Spleen (tissue), 11 donors: Measurements from ENCODE around the gene SLC44A4. TPM values are rescaled to one million over a fixed set of nuclear protein-coding genes. Genes with fewer than 3 reads are reported as not detected.
"Not testable (repeated sequence)": the region's sequence is repeated elsewhere in the genome, so short reads cannot be mapped to it uniquely, and the experiment has no call there.

Experiments
- DNase-seq: peaks from one replicate; pipeline ENCODE4 v3.0.0-alpha.2; 2020
- H3K27ac ChIP-seq, 8 donors: fragments of 200-600 bp; sonication (generic) in 7 of 8; 1 replicate in 4 of 8; 2 replicates in 4 of 8; pipeline versions ENCODE4 v1.5.0 to v1.8.0; 2016 to 2021; ENCODE audit warnings: inconsistent platforms in 4 of 8, mild to moderate bottlenecking in 4 of 8, moderate library complexity in 1 of 8
- H3K27me3 ChIP-seq, 7 donors: fragments of 200-600 bp; sonication (generic) in 6 of 7; replicated peaks in 1 of 7; 1 replicate in 4 of 7; 2 replicates in 3 of 7; pipeline versions ENCODE4 v1.5.0 to v1.8.0; 2016 to 2021; ENCODE audit warnings: inconsistent platforms in 3 of 7, mild to moderate bottlenecking in 1 of 7
- H3K36me3 ChIP-seq, 6 donors: fragments of 200-600 bp; sonication (generic) in 5 of 6; 1 replicate in 4 of 6; 2 replicates in 2 of 6; pipeline versions ENCODE4 v1.5.0 to v1.8.0; 2016 to 2021; ENCODE audit warnings: inconsistent platforms in 2 of 6
- H3K4me1 ChIP-seq, 6 donors: fragments of 200-600 bp; sonication (generic) in 5 of 6; 1 replicate in 3 of 6; 2 replicates in 3 of 6; pipeline versions ENCODE4 v1.5.0 to v1.8.0; 2016 to 2021; ENCODE audit warnings: inconsistent platforms in 3 of 6
- H3K4me3 ChIP-seq, 8 donors: fragments of 200-600 bp; sonication (generic) in 7 of 8; 1 replicate in 4 of 8; 2 replicates in 4 of 8; pipeline versions ENCODE4 v1.5.0 to v1.8.0; 2016 to 2021; ENCODE audit warnings: inconsistent platforms in 4 of 8, mild to moderate bottlenecking in 4 of 8, moderate library complexity in 2 of 8
- H3K9me3 ChIP-seq, 8 donors: fragments of 200-600 bp; sonication (generic) in 7 of 8; 1 replicate in 4 of 8; 2 replicates in 4 of 8; pipeline versions ENCODE4 v1.5.0 to v1.8.0; 2016 to 2021; ENCODE audit warnings: inconsistent platforms in 4 of 8
- CTCF ChIP-seq, 11 experiments: fragments of 200-600 bp in 7 of 11; fragments of 450-650 bp in 4 of 11; sonication (generic) in 4 of 11; IDR thresholded peaks in 8 of 11; conservative IDR thresholded peaks in 3 of 11; 1 replicate in 7 of 11; 2 replicates in 4 of 11; pipeline versions ENCODE4 v1.4.0 to v1.8.0; 2016 to 2021; ENCODE audit warnings: antibody characterized with exemption in 11 of 11, inconsistent platforms in 4 of 11, mild to moderate bottlenecking in 1 of 11
- POLR2A ChIP-seq, 3 donors: fragments of 450-650 bp; IDR thresholded peaks; one replicate each; pipeline ENCODE4 v1.5.1; 2017; ENCODE audit warnings: antibody characterized with exemption in 3 of 3, mild to moderate bottlenecking in 1 of 3
- POLR2AphosphoS5 ChIP-seq, 3 donors: sonication (generic); formaldehyde crosslinking; IDR thresholded peaks; one replicate each; pipeline ENCODE4 v1.5.1; 2017; ENCODE audit warnings: antibody characterized with exemption in 3 of 3
- WGBS, 5 donors: extraction: QIAGEN DNeasy Blood & Tissue Kit in 3 of 5; methylation state at CpG; one replicate each; pipeline versions ENCODE4 v1.1.5 to v1.1.7; 2013 to 2018; 5-methylcytosine and 5-hydroxymethylcytosine counted together
- intact Hi-C: fragments of 100-400 bp; cut with DNase I; formaldehyde crosslinking; loops from one replicate; pipeline ENCODE4 v1.15.0; 2023; ENCODE audit warnings: low total_unique reads
- polyA plus RNA-seq, 3 donors: library from polyadenylated mRNA; stranded (reverse); fragments of 200-250 nt; gene quantifications; one replicate each; pipeline ENCODE4 v1.2.1, GENCODE V29; 2013
- total RNA-seq, 7 donors: library from RNA; depleted of rRNA in 3 of 7; stranded (reverse); fragments of >200 nt in 3 of 7; fragmentation: NEBNext Ultra II Directional in 4 of 7; extraction: Animal tissue kit (Norgen Biotek cat#: 25700) in 4 of 7; gene quantifications; one replicate each; pipeline versions ENCODE4 v1.1.0 to v1.2.1, GENCODE V29; 2016 to 2021
- donor health status: healthy with polysubstance abuse.
- donor health status: DM: no; HTN: no; CAD: no; lungs with moderate emphysema.
- donor health status: DM: no; HTN: no; CAD: no.
- donor health status: Bipolar disorder and iron deficiency.
- donor health status: healthy.
- donor health status: DM: no; HTN: no; CAD: no.
- donor health status: DM: yes; HTN: yes; CAD: no.

The SLC44A4 gene
- total and polyA plus RNA-seq, 10 donors: 0.20 to 5.9 (median 2.6) TPM

GRCh38 chr6:31817133-31817928, 61.5 kb downstream of the SLC44A4 start:
- Histone ChIP-seq H3K4me3 (peak overlapping the region; percentile 29 to 76 (median 48)), H3K27ac (peak overlapping the region; percentile 78 to 95 (median 87)), H3K4me1 (peaks cover 34 to 71% (median 59%) of the 10 kb centered on the region in 6 donors)
- H3K9me3 ChIP-seq, intact Hi-C loops, H3K27me3 ChIP-seq, H3K36me3 ChIP-seq: not testable (repeated sequence)
- 8 to 25% (median 13%) methylated on average over 10 to 15 of the region's 37 CpGs for WGBS, 5 donors
- TF ChIP-seq POLR2AphosphoS5 (IDR thresholded peaks at IDR 0.05): peak in 2 of 3 donors; percentile 21 to 62
- TF ChIP-seq CTCF (IDR thresholded peaks at IDR 0.05 in 8 of 11, conservative IDR thresholded peaks at IDR 0.05 in 3 of 11): peak in 2 of 11 experiments; percentile 27 to 38
- DNase-seq: peak; percentile 85

GRCh38 chr6:31815025-31815838, 63.6 kb downstream of the SLC44A4 start, which contains the start of the genes HSPA1A and HSPA1L:
TSS of gene HSPA1A (plus strand) at chr6:31815543. CDS start at chr6:31815757, 214 bp downstream.
TSS of gene HSPA1L (minus strand) at chr6:31815283. CDS start at chr6:31811972, 3,311 bp downstream.
- DNase-seq: peak; percentile 94
- WGBS, 5 donors: 0 to 3% (median 1%) methylated on average over 40 to 56 of the region's 56 CpGs
- Histone ChIP-seq H3K4me3 (peak within 1 kb of the TSS; percentile 43 to 87 (median 63)), H3K27ac (peak within 1 kb of the TSS; percentile 94 to 98 (median 96)), H3K9me3 (no peaks in the 10 kb centered on the region), H3K36me3 (peaks cover 0 to 18% (median 2%) of the 10 kb centered on the region in 6 donors), H3K27me3 (no peaks in the 10 kb centered on the region), H3K4me1 (peaks cover 25 to 60% (median 46%) of the 10 kb centered on the region in 6 donors)
- TF ChIP-seq POLR2AphosphoS5 (IDR thresholded peaks at IDR 0.05) (peak; percentile 96 to 100 (median 100)), CTCF (IDR thresholded peaks at IDR 0.05 in 8 of 11, conservative IDR thresholded peaks at IDR 0.05 in 3 of 11) (no peak), POLR2A (IDR thresholded peaks at IDR 0.05) (peak; percentile 96 to 99 (median 96))
- intact Hi-C loops: no loop called here

- TF ChIP-seq POLR2AphosphoS5 (IDR thresholded peaks at IDR 0.05): peak in 1 of 3 donors; percentile 67
- peak in 1 of 3 donors; percentile 21 for TF ChIP-seq POLR2A (IDR thresholded peaks at IDR 0.05)
- TF ChIP-seq CTCF (IDR thresholded peaks at IDR 0.05 in 8 of 11, conservative IDR thresholded peaks at IDR 0.05 in 3 of 11): no peak
- intact Hi-C loops: no loop called here
- 0 to 1% (median 0%) methylated on average over 13 of the region's 13 CpGs for WGBS, 5 donors
Measured at GRCh38 chr6:31814677-31815024, 64.1 kb downstream of the SLC44A4 start.

More at GRCh38 chr6:31814677-31815024, 64.1 kb downstream of the SLC44A4 start:
- Histone ChIP-seq H3K9me3 (no peaks in the 10 kb centered on the region), H3K4me1 (peaks cover 25 to 54% (median 40%) of the 10 kb centered on the region in 6 donors), H3K4me3 (peak overlapping the region; percentile 43 to 87 (median 63)), H3K27ac (peak overlapping the region; percentile 94 to 98 (median 96)), H3K27me3 (no peaks in the 10 kb centered on the region), H3K36me3 (peaks cover 0 to 19% (median 2%) of the 10 kb centered on the region in 6 donors)
- DNase-seq: peak; percentile 91
